ENCODE data around the gene F2RL1.
A peak's percentile ranks its signal among the peaks of the same experiment; 100 is the strongest.
"Not testable (repeated sequence)": the region's sequence is repeated elsewhere in the genome, so short reads cannot be mapped to it uniquely, and the experiment has no call there.

Gene F2RL1

DNA sequence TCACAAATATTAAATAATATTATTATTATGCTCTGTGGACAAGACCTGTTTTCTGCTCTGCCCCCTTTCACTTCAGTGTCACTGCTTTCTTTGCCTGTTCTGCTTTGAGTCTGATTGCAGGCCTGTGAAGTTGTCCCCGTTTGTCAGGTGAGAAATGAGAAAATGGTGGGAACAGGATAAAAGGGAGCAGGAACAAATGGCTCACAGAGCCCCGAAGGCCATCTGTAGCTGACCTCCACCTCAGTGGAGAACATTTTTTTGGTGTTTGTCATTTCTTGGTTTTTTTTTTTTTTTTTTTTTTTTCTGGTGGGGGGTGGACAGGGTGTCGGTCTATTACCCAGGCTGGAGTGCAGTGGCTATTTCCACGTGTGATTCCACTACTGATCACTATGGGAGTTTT lies 17.8 kb downstream of the F2RL1 start:
- H3K4me2 ChIP-seq = no peak overlapping the region
- no peak for TF ChIP-seq Cebpa-rat (IDR thresholded peaks at IDR 0.05)
- H3K4me3 ChIP-seq = no peak overlapping the region
- no peaks in the 10 kb centered on the region for H3K4me1 ChIP-seq
- H3K36me3 ChIP-seq = no peaks in the 10 kb centered on the region
- H4K20me1 ChIP-seq = no peaks in the 10 kb centered on the region
- H3K9ac ChIP-seq = no peak overlapping the region
- H3K27me3 ChIP-seq = no peaks in the 10 kb centered on the region
- H3K9me3 ChIP-seq (replicated peaks in 1 of 11) = no peaks in the 10 kb centered on the region
- H3K27ac ChIP-seq = no peak overlapping the region

DNA sequence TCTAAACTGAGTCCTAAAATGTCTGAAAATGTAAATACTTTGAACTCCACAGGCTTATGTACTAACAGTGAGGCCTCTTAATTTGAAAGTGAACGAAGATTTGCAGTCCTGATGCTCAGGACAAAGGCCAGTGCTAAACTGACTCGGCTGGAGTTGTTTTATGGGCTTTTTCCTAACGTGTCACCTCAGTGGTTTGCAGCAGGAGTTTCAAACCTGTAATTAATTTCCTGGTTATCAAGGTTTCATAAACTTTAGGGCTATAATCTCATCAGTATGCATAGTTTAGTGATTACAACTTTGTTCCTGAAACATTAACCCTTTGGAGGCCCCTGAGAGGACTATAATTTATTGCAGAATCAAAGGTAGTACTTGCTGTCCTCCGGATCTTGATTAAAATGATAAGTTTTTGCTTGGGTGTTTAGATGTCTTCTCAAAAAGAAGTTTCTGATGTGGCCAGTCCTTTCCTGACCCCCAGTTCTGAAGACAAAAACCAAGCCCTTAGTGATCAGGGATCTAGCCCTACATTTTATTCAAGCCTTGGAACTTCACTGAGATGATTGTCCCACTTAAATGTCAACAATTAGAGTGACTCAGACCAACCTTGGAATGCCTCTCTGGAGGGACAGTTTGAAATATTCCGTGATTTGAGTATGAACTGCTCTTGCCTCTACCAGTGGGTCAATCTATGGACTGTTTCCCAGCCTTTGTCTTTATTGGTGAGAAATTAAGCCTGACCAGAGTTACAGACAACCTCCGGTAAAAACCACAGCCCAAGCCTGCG lies 19.8 kb downstream of the F2RL1 start:
- no peaks in the 10 kb centered on the region for H4K20me1 ChIP-seq
- TF ChIP-seq Cebpa-rat (IDR thresholded peaks at IDR 0.05) = no peak
- H3K27ac ChIP-seq = no peak overlapping the region
- H3K27me3 ChIP-seq = no peaks in the 10 kb centered on the region
- H3K36me3 ChIP-seq = no peaks in the 10 kb centered on the region
- H3K4me1 ChIP-seq = no peaks in the 10 kb centered on the region
- no peaks in the 10 kb centered on the region for H3K9me3 ChIP-seq (replicated peaks in 1 of 11)
- no peak overlapping the region for H3K4me2 ChIP-seq
- H3K4me3 ChIP-seq = no peak overlapping the region
- H3K9ac ChIP-seq = no peak overlapping the region

DNA sequence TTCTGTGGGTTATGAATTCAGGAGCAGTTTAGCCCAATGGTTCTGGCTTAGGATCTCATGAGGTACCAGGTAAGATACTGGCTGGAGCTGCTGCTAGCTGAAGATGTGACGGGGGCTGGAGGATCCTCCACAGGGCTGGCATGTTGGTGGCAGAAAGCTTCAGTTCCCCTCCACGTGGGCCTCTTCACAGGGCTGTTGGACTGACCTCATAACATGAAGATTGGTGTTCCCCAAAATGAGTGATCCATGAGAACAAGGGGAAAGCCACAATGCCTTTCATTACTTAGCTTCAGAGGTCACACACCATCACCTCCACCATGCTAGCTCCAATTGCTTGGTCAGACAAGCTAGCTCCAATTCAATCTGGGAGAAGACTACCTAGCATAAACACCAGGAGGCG lies 22.5 kb downstream of the F2RL1 start:
- H3K9ac ChIP-seq = no peak overlapping the region
- TF ChIP-seq Cebpa-rat (IDR thresholded peaks at IDR 0.05) = no peak
- H3K36me3 ChIP-seq = no peaks in the 10 kb centered on the region

DNA sequence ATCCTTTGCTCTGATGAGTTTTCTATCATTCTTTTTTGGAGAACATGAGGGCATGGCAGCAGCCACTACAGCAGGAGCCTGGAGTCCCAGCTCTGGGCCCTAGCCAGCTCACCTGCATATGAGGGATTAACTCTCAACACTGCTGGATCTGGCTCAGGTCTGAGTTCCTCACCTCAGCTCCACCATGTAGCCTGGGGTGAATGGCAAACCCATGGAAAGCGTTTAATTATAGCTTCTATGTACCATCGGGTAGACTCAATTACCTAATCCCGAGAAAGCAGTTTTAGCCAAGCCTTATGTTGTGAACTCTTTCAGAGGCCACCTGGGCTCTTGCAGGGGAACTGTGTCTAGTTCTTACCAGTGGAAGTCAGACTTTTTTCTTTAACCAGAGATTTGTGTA lies 27.1 kb downstream of the F2RL1 start:
- Histone ChIP-seq H3K9me3 (replicated peaks in 1 of 11) (no peaks in the 10 kb centered on the region), H3K4me3 (no peak overlapping the region), H3K4me1 (peaks cover 0 to 18% (median 5%) of the 10 kb centered on the region in 10 experiments; a peak in 16 of 20 replicates), H3K27me3 (no peaks in the 10 kb centered on the region), H3K36me3 (no peaks in the 10 kb centered on the region), H3K27ac (no peak overlapping the region), H3K4me2 (no peak overlapping the region), H3K9ac (no peak overlapping the region), H4K20me1 (no peaks in the 10 kb centered on the region)
- TF ChIP-seq Cebpa-rat (IDR thresholded peaks at IDR 0.05) = no peak

More for the DNA sequence above, 22.5 kb downstream of the F2RL1 start:
- H4K20me1 ChIP-seq = no peaks in the 10 kb centered on the region
- H3K27ac ChIP-seq = no peak overlapping the region
- H3K4me1 ChIP-seq = 0 out of 20 replicates have a peak, but pooled peaks cover 0 to 4% (median 0%) of the 10 kb centered on the region in 10 experiments
- H3K27me3 ChIP-seq = no peaks in the 10 kb centered on the region
- no peaks in the 10 kb centered on the region for H3K9me3 ChIP-seq (replicated peaks in 1 of 11)
- no peak overlapping the region for H3K4me3 ChIP-seq
- H3K4me2 ChIP-seq = no peak overlapping the region

DNA sequence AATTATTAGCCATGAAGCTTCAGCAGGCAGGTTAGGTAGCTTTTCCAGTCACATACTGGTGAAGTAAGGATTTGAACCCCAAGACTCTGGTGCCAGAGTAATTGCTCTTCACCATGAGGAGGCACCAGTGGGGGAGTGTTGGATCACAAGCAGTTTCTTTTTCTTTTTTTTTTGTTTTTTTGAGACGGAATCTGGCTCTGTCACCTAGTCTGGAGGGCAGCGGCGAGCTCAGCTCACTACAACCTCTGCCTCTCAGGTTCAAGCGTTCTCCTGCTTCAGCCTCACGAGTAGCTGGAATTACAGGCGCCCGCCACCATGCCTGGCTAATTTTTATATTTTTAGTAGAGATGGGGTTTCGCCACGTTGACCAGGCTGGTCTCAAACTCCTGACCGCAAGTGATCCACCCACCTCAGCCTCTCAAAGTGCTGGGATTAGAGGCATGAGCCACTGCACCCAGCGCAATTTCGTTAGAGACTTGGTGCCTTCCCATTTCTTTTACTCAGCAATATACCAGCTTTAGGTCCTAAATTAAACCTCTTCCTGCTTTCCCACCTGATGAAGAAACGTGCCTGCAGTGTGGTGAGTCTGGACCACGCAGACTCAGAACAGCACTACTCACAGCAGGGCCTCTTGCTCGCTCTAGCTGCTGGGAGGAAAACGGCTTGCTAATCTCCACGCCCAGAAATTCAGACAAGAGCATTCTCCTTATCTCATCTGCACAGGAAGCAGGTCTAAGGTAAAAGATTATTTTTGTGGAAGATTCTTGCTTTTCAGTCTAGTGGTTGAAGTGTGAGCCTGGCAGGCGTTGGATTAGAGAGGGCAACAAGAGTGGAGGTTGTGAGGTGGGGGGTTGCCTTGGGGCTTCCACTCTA lies 30.8 kb downstream of the F2RL1 start, which contains the start of gene S100Z:
Gene S100Z, plus strand, starts transcription at position 596 of the 873 bp plus-strand sequence. CDS start 25,346 bp downstream, outside the sequence.
- no peak within 1 kb of the TSS for H3K9ac ChIP-seq
- peak within 1 kb of the TSS in 8 of 11 experiments; percentile 60 to 90 (median 72); a peak in 14 of 22 replicates for H3K4me2 ChIP-seq
- no peak for TF ChIP-seq Cebpa-rat (IDR thresholded peaks at IDR 0.05)
- no peaks in the 10 kb centered on the region for H4K20me1 ChIP-seq
- H3K4me1 ChIP-seq = peaks cover 14 to 53% (median 38%) of the 10 kb centered on the region in 10 experiments
- no peaks in the 10 kb centered on the region for H3K27me3 ChIP-seq
- peaks cover 0 to 8% (median 0%) of the 10 kb centered on the region in 11 experiments; a peak in 2 of 22 replicates for H3K36me3 ChIP-seq
- no peak within 1 kb of the TSS for H3K4me3 ChIP-seq
- peaks cover 7 to 18% (median 14%) of the 10 kb centered on the region in 11 experiments; a peak in 21 of 22 replicates for H3K9me3 ChIP-seq (replicated peaks in 1 of 11)
- peak within 1 kb of the TSS in 6 of 11 experiments; percentile 51 to 76 (median 68); a peak in 8 of 22 replicates for H3K27ac ChIP-seq

DNA sequence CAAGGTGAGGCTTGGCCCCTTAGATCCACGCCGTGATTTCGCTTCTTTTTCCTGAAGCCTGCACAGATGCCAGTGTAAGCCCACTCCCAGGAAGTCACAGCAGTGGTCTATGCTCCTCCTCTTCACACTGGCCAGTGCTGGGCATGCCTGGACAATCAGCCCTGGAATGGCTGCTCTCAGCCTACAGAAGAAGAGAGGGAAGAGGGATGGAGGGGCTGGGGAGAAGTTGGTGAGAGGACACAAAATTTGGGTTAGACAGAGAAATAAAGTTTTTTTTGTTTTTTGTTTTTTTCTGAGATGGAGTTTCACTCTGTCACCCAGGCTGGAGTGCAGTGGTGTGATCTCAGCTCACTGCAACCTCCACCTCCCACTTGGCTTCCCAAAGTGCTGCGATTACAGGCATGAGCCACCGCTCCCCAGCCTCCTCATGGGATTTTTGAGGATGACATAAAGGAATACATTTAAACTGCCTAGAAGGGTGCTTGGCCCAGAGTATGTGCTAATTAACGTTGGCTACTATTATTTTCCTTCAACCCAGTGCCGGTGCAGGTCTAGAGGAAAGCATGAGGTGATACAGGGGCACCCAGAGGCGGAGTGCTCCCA lies 31.8 kb downstream of the F2RL1 start:
- Histone ChIP-seq H3K27ac (peak overlapping the region in 7 of 11 experiments; percentile 51 to 76 (median 68); a peak in 13 of 22 replicates), H3K4me2 (peak overlapping the region in 10 of 11 experiments; percentile 51 to 90 (median 70); a peak in 16 of 22 replicates), H3K27me3 (no peaks in the 10 kb centered on the region), H4K20me1 (no peaks in the 10 kb centered on the region), H3K9me3 (replicated peaks in 1 of 11) (peaks cover 14 to 27% (median 22%) of the 10 kb centered on the region in 11 experiments; a peak in 21 of 22 replicates), H3K36me3 (peaks cover 0 to 14% (median 0%) of the 10 kb centered on the region in 11 experiments; a peak in 2 of 22 replicates), H3K4me3 (no peak overlapping the region), H3K9ac (peak overlapping the region in 1 of 11 experiments; percentile 57; a peak in 1 of 22 replicates), H3K4me1 (peaks cover 24 to 62% (median 48%) of the 10 kb centered on the region in 10 experiments)
- no peak for TF ChIP-seq Cebpa-rat (IDR thresholded peaks at IDR 0.05)

DNA sequence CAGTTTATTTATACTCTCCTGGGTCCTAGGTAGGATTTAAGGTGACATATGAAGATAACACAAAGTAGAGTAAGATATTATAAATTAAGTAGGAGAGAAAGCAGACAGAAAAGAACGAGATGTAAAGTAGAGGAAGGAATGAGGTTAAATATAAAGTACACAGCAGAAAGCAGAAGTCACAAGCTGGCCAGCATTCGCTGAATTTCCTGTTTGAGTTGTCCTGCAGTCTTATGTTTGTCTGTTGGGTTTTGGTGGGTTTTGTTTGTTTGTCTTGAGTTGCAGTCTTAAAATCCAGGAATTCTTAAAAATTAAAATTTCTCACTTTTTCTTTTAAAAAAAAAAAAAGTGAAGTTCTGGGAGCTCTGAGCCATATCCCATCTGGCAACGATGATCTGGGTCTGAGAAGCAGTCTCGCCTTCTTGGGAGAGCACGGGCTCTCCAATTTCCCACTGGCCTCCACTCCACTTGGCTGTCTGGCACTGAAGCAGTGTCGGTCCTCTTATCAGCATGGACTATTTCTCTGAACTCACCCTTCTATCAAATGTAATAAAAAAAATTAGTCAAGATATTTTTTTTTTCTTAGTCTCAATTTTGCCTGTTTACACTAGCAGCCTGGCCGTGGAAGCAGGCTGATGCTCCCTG lies 33.0 kb downstream of the F2RL1 start:
- Histone ChIP-seq H3K27me3 (no peaks in the 10 kb centered on the region), H3K4me1 (peaks cover 36 to 74% (median 60%) of the 10 kb centered on the region in 10 experiments), H3K4me2 (peak overlapping the region; percentile 51 to 90 (median 69)), H3K4me3 (no peak overlapping the region; a peak in 1 of 20 replicates), H4K20me1 (no peaks in the 10 kb centered on the region), H3K9ac (peak overlapping the region in 5 of 11 experiments; percentile 20 to 57 (median 37); a peak in 8 of 22 replicates), H3K36me3 (peaks cover 0 to 14% (median 0%) of the 10 kb centered on the region in 11 experiments; a peak in 2 of 22 replicates), H3K9me3 (replicated peaks in 1 of 11) (peaks cover 14 to 29% (median 22%) of the 10 kb centered on the region in 11 experiments; a peak in 21 of 22 replicates), H3K27ac (peak overlapping the region in 9 of 11 experiments; percentile 51 to 76 (median 61); a peak in 17 of 22 replicates)
- no peak for TF ChIP-seq Cebpa-rat (IDR thresholded peaks at IDR 0.05)

DNA sequence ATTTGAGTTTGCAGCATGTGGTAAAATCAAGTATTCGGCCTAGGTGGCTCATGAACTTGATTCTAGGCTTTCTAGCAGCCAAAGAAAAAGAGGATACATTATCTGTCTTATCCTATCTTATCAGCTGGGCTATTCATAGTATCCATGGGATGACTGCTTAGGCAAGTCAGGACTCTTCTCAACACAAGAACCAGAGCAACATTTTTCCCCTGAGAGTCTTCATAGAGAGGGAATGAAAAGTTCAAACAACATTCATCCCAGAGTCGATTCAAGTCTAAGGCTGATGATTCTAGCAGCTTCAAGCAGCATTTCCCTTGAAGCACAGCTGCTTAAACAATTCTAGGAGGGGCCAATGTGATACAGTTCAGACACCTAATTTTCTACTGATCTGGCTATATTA lies 33.9 kb downstream of the F2RL1 start:
- H3K4me2 ChIP-seq = peak overlapping the region in 7 of 11 experiments; percentile 65 to 90 (median 74); a peak in 14 of 22 replicates
- no peaks in the 10 kb centered on the region for H4K20me1 ChIP-seq
- peaks cover 14 to 30% (median 22%) of the 10 kb centered on the region in 11 experiments; a peak in 21 of 22 replicates for H3K9me3 ChIP-seq (replicated peaks in 1 of 11)
- peak overlapping the region in 5 of 11 experiments; percentile 57 to 76 (median 68); a peak in 6 of 22 replicates for H3K27ac ChIP-seq
- no peaks in the 10 kb centered on the region for H3K27me3 ChIP-seq
- no peak for TF ChIP-seq Cebpa-rat (IDR thresholded peaks at IDR 0.05)
- peaks cover 0 to 14% (median 0%) of the 10 kb centered on the region in 11 experiments; a peak in 2 of 22 replicates for H3K36me3 ChIP-seq
- H3K9ac ChIP-seq = no peak overlapping the region
- peaks cover 36 to 83% (median 66%) of the 10 kb centered on the region in 10 experiments for H3K4me1 ChIP-seq
- no peak overlapping the region for H3K4me3 ChIP-seq

DNA sequence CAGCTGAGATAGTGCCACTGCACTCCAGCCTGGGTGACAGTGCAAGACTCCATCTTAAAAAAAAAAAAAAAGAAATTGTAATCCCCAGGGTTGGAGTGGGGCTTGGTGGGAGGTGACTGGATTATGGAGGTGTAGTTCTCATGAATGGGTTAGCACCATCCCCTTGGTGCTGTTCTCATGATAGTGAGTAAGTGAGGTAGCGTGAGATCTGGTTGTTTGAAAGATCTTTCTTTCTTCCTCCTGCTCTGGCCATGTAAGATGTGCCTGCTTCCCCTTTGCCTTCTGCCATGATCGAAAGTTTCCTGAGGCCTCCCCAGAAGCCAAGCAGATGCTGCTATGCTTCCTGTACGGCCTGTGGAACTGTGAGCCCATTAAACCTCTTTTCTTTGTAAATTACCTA lies 34.9 kb downstream of the F2RL1 start:
- not testable (repeated sequence) for H3K27me3 ChIP-seq

More for the DNA sequence above, 34.9 kb downstream of the F2RL1 start:
- Histone ChIP-seq H3K27ac (peak overlapping the region in 5 of 11 experiments; percentile 7 to 83 (median 15); a peak in 7 of 22 replicates), H3K4me1 (peaks cover 36 to 84% (median 66%) of the 10 kb centered on the region in 10 experiments), H3K9me3 (replicated peaks in 1 of 11) (peaks cover 14 to 30% (median 22%) of the 10 kb centered on the region in 11 experiments; a peak in 21 of 22 replicates), H3K36me3 (peaks cover 0 to 14% (median 0%) of the 10 kb centered on the region in 11 experiments; a peak in 2 of 22 replicates), H3K4me2 (peak overlapping the region in 4 of 11 experiments; percentile 74 to 90 (median 82); a peak in 7 of 22 replicates)
- not testable (repeated sequence) for H3K9ac ChIP-seq, H4K20me1 ChIP-seq, H3K4me3 ChIP-seq

All from BLaER1 treated with 17β-estradiol and CSF1 and Interleukin-3, amounts not matched to agents 10 nM and 100 nM (cell line).